Measurements from ENCODE around the gene PUS7L. TPM values are rescaled to one million over a fixed set of nuclear protein-coding genes. Genes with fewer than 3 reads are reported as not detected.

PUS7L gene
- total and polyA plus RNA-seq, 2 experiments from 2014 or later = 15.0 to 26.8 TPM

- Histone ChIP-seq H3K79me2 (no peaks in the 10 kb centered on the region), H3K27ac (no peak overlapping the region), H3K4me3 (no peak overlapping the region), H3K4me1 (ENCODE audit: insufficient read depth) (no peaks in the 10 kb centered on the region), H4K20me1 (ENCODE audit: insufficient read depth, poor library complexity, severe bottlenecking) (no peaks in the 10 kb centered on the region), H2AFZ (no peak overlapping the region), H3K4me2 (no peak overlapping the region), H3K36me3 (replicated peaks; ENCODE audit: insufficient read depth, low read depth) (no peaks in the 10 kb centered on the region), H3K9me2 (replicated peaks; ENCODE audit: insufficient read depth) (no peaks in the 10 kb centered on the region), H3K27me3 (no peaks in the 10 kb centered on the region), H3K9me3 (ENCODE audit: low read depth) (no peaks in the 10 kb centered on the region)
- TF ChIP-seq CTCF (IDR thresholded peaks at IDR 0.05; ENCODE audit: poor library complexity) = peak; percentile 59
- no peak for TF ChIP-seq EZH2phosphoT487 (IDR thresholded peaks at IDR 0.05; ENCODE audit: low read depth, severe bottlenecking, unreplicated experiment)
- no peak for TF ChIP-seq EZH2 (IDR thresholded peaks at IDR 0.05; ENCODE audit: borderline replicate concordance)
- WGBS (ENCODE audit: low lambda C conversion rate, missing lambda C conversion rate) = 25% methylated on average over 3 of the region's 3 CpGs
- DNase-seq (ENCODE audit: low spot score) = peak; percentile 46
These were observed 17.9 kb upstream of the PUS7L start for GRCh38 chr12:43776498-43776897.

DNA sequence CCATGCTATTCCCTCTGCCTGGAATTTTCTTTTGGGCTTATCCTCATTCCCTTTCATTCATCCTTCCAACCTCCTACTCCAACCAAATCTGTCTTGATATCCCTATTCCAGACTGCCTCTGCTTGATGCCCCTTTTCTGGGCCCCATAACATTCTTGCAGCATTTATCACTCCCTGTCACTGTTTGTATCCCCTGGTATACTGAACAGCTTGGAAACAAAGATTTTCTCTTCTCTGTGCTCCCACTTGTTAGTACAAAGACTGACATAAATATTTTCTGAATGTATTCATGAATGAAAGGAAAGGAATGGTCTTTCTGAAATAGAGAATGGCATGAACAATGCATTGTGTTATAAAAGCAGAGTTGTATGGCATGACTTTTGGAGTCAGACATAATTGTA is 7.7 kb upstream of the PUS7L start:
- Histone ChIP-seq H3K79me2 (no peaks in the 10 kb centered on the region), H3K36me3 (replicated peaks; ENCODE audit: insufficient read depth, low read depth) (no peaks in the 10 kb centered on the region), H3K27ac (no peak overlapping the region), H3K9me3 (ENCODE audit: low read depth) (no peaks in the 10 kb centered on the region), H3K9me2 (replicated peaks; ENCODE audit: insufficient read depth) (no peaks in the 10 kb centered on the region), H4K20me1 (ENCODE audit: insufficient read depth, poor library complexity, severe bottlenecking) (no peaks in the 10 kb centered on the region), H3K4me3 (no peak overlapping the region), H2AFZ (no peak overlapping the region), H3K4me2 (no peak overlapping the region), H3K4me1 (ENCODE audit: insufficient read depth) (no peaks in the 10 kb centered on the region), H3K27me3 (no peaks in the 10 kb centered on the region)
- DNase-seq (ENCODE audit: low spot score) = no peak
- TF ChIP-seq CTCF (IDR thresholded peaks at IDR 0.05; ENCODE audit: poor library complexity) = no peak
- no peak for TF ChIP-seq EZH2phosphoT487 (IDR thresholded peaks at IDR 0.05; ENCODE audit: low read depth, severe bottlenecking, unreplicated experiment)

DNA sequence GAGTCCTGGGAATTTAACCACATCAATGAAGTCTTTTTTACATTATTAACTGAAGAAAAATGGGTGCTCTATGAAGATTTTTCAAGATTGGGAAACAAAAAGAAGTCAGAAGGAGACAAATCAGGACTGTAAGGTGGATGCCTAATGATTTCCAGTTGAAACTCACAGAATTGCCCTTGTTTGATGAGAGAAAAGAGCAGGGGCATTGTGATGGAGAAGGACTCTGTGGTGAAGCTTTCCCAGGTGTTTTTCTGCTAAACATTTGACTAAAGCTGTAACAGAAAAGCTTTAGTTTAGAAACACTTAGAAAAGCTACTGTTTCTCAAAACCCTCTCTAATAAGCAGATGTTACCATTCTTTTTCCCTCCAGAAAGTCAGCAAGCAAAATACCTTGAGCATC is 5.9 kb upstream of the PUS7L start:
- Histone ChIP-seq H3K79me2 (peaks cover 13% of the 10 kb centered on the region), H3K4me2 (no peak overlapping the region), H4K20me1 (ENCODE audit: insufficient read depth, poor library complexity, severe bottlenecking) (no peaks in the 10 kb centered on the region), H3K27me3 (no peaks in the 10 kb centered on the region), H3K27ac (no peak overlapping the region), H3K4me1 (ENCODE audit: insufficient read depth) (peaks cover 10% of the 10 kb centered on the region), H2AFZ (no peak overlapping the region), H3K9me2 (replicated peaks; ENCODE audit: insufficient read depth) (no peaks in the 10 kb centered on the region), H3K36me3 (replicated peaks; ENCODE audit: insufficient read depth, low read depth) (no peaks in the 10 kb centered on the region), H3K9me3 (ENCODE audit: low read depth) (no peaks in the 10 kb centered on the region), H3K4me3 (no peak overlapping the region)
- TF ChIP-seq EZH2 (IDR thresholded peaks at IDR 0.05; ENCODE audit: borderline replicate concordance) (no peak), CTCF (IDR thresholded peaks at IDR 0.05; ENCODE audit: poor library complexity) (no peak), EZH2phosphoT487 (IDR thresholded peaks at IDR 0.05; ENCODE audit: low read depth, severe bottlenecking, unreplicated experiment) (no peak)
- no peak for DNase-seq (ENCODE audit: low spot score)

DNA sequence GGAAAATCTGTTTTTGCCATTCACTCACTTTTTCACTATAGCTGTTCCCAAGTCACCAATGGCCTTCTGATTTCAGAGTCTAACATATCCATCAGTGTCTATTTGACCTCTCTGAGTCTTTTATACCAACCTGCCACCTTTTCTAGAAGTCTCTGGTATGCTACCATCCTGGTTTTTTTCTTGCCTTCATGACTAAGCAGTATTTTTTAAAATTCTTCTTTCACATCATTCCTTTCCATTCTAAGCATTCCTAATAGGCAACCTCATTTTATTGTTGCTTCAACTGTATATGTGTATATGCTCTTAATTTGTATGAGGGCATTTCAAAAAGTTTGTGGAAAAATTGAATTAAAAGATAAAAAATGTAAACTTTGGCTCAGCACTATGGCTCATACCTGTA is 5.2 kb upstream of the PUS7L start:
- DNase-seq (ENCODE audit: low spot score) = no peak
- Histone ChIP-seq H2AFZ (no peak overlapping the region), H3K27me3 (no peaks in the 10 kb centered on the region), H3K9me3 (ENCODE audit: low read depth) (no peaks in the 10 kb centered on the region), H3K36me3 (replicated peaks; ENCODE audit: insufficient read depth, low read depth) (no peaks in the 10 kb centered on the region), H3K4me3 (no peak overlapping the region), H4K20me1 (ENCODE audit: insufficient read depth, poor library complexity, severe bottlenecking) (no peaks in the 10 kb centered on the region), H3K4me2 (no peak overlapping the region), H3K79me2 (peaks cover 13% of the 10 kb centered on the region), H3K4me1 (ENCODE audit: insufficient read depth) (peaks cover 10% of the 10 kb centered on the region), H3K27ac (no peak overlapping the region), H3K9me2 (replicated peaks; ENCODE audit: insufficient read depth) (no peaks in the 10 kb centered on the region)
- TF ChIP-seq EZH2phosphoT487 (IDR thresholded peaks at IDR 0.05; ENCODE audit: low read depth, severe bottlenecking, unreplicated experiment) (no peak), CTCF (IDR thresholded peaks at IDR 0.05; ENCODE audit: poor library complexity) (no peak), EZH2 (IDR thresholded peaks at IDR 0.05; ENCODE audit: borderline replicate concordance) (no peak)

Measured in hepatocyte (in vitro differentiated cells).